GM18502 (cell line): ENCODE measurements around the gene CYFIP2.
"Not testable (repeated sequence)": the region's sequence is repeated elsewhere in the genome, so short reads cannot be mapped to it uniquely, and the experiment has no call there.

Experiments used
- ATAC-seq: cut with Tn5 transposase; IDR thresholded peaks from one replicate; pipeline ENCODE4 v1.9.1; 2021; ENCODE audit warnings: mild to moderate bottlenecking; ENCODE audit not compliant: unreplicated experiment, poor library complexity

Gene CYFIP2

DNA sequence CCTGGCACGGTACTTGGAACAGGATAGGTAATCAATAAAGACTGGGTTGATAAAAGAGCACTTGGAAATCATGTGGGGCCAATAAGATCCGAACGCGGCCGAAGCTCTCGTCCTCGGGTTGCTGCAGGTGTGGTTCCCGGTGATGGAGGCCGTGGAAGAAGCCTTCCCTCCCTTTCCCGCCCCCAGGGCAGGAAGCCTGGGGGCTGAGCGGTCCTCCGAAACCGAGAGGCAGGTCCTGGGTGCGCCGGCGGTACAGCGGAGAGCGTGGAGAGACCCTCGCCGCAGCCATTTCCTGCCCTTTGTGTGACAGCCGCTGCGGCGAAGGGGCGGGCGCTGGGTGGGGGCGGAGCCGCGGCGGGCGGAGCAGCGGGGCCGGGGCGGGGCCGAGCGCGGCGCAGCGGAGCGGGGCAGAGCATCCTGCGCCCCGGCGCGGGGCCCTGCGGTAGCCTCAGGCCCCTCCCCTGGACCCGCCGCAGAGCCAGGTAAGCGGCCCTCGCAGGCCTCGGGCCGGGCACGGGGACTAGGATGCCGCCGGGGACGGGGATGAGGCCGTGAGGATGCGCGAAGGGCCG is at the start of gene CYFIP2:
Gene CYFIP2 (plus strand): TSS at position 410 of the 572 bp plus-strand sequence. CDS start 19,239 bp downstream, outside the sequence.
- peak; percentile 89 for ATAC-seq

DNA sequence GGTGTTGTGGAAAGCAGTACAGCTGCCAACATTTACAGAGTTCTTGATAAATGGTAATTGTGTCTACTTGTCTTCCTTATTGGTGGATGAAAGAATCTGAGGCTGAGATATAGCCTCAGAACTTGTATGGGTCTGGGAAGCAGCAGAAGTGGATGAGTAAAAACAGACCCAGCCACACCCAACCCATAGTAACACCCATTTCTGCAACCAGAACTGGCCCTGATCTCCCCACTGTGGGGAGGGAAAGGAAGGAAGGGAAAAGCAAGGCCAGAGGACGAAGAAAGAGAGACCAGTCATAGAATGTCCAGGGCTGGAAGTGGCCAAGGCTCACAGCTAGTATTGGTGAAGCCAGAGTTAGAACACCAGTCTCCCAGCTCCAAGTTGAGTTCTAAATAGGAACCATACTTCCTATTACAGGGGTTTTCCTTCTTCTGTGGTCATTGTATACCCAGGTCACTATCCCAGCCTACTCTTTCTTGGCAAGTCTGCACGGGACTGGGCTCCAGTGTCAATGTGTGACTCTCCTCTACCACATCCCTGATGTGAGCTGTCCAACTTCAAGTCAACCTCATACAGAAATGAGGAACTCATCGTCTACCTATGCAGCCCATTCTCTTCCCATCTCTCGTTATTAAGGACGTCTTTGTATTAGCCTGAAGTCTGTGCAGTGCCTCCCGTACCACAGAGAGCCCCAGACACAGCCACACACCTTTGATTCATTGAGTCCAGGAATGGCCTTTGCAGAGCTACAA is 49.4 kb upstream of the CYFIP2 start:
- no peak for ATAC-seq

DNA sequence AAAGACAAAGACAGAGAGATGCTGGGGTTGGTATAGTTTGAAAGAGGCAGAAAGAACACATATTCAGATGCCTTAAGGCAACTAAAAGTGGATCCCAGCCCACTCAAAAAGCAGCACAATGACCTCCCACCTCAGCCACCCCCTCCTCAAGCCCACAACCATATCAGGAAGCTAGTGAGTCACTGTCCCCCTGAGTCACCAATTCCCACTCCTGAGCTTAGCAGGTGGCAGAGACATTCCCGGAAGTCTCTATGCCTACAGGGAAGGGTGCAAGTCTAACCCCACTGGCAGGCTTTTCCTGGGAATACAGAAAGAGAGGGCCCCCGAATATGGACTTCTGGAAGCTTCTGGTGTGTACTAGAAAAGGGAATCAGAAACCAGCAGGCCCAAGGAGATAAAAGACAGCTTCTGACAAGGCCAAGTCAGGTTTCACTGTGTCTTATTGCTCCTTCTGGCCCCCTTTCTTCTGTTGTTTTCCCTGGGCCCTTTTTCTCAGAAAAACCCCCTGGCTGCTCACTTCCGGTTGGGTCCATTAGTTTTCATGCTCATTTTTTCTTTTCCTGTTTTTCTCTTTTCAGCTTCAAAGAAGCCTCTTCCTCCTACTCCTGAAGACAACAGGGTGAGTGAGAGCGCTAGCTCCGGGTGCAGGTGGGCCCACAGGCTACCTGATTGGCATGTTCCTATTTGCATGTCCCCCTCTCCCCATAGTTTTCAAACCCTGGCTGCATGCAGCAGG is 48.5 kb upstream of the CYFIP2 start:
- ATAC-seq = no peak

DNA sequence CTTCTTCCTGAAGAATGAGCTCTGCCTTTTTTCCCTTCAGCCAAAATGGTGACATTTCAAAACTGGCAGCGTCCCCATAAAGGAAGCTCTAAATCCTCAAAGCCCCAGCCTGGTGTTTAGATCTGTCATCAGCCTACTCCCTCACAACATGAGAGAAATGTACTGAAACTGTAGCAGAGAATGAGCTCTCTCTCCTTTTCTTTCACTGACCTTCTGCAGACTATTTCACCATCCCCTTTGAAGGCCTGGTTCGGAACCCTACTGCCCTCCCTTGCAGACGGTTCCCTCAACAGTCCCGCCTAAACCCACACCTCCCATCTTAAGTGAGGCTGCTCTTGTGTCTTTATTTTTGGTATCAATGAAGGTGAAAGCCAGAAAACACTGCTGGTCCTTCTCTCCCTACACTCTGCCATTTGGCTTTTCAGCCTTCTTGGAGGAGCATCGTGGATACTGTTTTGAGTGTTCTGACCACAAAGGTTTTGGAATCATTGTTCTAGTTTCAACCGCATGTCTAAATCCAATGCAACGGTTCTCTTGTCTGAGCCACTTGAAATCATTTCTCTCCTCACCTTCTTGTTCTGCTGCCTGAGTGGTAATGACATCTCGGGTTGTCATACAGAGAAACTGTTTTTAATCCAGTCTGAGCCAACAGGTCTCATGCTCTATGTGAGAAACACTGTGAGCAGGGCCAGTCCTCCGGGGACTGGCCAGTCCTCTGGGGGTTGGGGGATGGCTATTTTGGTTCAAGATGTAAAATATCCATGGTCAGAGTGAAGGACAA is 46.2 kb upstream of the CYFIP2 start:
- peak; percentile 72 for ATAC-seq

DNA sequence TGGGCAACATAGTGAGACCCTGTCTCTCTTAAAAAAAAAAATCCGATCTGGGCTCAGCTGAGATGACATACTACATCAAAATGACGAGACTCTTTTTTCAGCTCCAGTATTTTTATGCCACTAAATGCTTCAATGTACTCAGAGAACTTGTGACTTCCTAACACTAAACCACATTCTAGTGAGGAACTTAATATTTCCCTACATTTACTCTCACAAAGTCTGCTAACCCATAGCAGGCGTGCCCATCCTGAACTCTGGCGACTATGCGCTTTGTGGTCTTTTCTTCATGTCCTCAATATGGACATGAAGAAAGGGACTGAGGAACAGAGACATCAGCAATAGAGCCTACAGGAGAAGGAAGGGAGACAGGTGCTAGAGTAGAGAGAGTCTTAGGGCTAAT is 44.0 kb upstream of the CYFIP2 start:
- ATAC-seq = no peak

DNA sequence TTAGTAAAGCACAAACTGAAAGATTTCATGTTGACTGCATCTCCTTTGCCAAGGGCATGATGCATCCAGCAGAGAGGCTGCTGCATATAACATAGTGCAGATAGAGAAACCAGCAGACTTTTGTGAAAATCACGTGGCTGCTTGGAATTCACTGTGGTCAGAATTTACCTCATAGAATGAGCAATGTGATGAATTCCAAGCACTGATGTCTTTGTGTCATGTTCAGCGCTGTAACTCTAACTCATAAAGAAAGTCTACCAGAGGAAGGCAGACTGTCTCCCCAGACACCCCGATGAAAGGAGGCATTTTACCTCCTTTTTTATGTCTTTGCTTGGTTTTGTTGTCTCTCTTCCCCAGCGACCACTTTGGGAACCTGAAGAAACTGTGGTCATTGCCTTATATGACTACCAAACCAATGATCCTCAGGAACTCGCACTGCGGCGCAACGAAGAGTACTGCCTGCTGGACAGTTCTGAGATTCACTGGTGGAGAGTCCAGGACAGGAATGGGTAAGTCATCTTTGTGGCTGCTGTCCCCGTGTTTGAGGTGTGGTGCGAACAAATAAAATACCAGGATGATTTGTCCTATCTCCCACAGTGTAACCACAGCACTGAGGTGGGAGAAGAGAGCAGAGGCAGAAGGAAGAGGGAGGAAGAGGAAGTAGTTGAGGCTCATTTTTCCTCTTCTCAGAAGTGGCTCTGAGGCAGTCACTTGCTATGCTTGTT is 43.3 kb upstream of the CYFIP2 start:
- peak; percentile 36 for ATAC-seq

DNA sequence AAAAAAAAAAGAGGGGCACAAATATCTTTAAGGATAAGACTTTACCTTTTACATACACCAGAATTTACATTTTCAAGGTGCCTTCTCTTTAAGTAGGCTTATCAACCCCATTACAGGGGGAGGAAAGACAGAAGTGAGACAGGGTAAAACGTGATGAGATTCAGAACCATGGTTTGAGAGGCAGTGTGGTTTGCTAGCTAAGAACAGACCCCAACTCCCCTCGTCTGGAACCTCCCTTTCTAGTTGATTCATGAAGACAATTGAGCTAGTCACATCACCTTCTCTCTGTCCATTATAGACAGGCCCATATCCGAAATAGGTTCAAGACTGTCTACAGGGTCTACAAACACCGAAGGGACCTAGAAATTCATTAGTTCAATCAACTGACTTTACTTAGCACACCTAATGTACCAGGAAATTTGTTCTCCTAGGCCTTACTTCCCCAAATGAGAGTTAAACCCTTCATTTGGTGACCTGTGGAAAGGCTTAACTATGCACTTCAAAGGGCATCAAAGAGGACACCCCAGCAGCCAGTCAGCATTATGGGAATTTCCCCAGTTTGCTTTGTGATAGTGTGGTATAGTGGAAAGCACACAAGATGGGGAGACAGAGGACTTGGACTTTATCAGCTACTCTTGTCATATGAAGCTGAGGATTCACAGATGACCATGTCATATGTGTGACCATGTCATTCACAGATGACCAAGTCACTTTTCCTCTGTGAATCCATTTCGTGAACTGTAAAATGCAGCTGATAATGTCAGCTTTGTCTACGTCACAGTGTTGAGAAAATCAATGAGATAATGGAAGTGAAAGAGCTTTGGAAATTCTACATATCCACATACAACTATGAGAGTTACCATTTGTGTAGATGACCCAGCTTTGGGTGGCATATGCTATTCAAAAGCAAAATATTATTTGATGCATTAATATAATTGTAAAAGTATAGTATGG is 40.2 kb upstream of the CYFIP2 start:
- ATAC-seq = no peak

DNA sequence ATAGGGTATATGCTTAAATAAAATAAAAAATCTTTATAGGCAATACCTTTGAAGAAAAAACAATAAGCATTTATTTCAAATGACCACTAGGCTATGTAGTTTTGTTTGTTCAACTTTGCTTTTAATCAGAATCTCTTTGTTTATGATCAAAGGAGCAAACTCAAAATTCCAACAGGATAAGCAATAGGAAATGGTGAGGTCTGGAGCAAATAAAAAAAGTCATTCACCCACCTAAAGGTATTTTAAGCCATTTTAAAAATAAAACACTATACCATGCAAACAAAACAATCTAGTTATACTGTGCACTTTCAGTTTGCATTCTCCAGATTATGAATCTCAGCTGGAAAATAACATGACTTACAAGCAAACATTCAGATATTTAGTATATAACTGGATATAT is 35.3 kb upstream of the CYFIP2 start:
- no peak for ATAC-seq

DNA sequence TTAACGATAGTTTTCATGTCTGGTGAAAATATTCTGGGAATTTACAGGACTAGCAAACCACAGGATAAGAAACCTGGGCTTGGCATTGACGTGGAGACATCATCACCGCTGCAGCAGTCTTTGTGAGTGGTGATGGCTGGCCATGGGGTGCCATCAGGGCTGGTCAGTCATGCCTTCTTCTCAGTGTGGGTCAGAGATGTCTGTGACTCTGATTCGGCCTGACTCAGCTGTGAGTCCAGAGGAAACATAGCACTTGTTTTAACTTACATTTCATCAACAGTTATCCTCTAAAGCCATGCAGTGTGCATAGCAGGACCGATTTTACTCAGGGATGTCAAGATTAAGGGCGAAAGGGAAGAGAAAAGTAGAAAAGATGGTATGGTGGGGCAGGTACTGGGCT is 33.2 kb upstream of the CYFIP2 start:
- ATAC-seq = no peak

DNA sequence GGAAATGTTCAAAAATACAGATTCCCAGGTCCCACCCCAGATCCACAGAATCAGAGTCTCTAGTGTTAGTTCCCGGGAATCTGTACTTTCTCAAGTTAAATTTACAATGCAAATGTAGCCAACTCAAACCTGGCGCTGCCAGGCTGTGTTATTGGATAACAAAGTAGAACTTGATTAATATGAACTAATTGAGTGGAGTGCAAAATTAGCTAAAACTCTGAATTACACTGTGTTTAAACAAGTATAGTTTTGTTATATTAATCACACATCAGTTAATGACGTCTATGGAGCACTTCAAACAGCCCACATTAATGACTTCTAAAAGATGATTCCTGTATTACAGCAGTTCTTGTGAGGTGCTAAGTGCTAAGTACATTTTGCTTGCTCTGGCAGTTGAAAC is 32.4 kb upstream of the CYFIP2 start:
- no peak for ATAC-seq

DNA sequence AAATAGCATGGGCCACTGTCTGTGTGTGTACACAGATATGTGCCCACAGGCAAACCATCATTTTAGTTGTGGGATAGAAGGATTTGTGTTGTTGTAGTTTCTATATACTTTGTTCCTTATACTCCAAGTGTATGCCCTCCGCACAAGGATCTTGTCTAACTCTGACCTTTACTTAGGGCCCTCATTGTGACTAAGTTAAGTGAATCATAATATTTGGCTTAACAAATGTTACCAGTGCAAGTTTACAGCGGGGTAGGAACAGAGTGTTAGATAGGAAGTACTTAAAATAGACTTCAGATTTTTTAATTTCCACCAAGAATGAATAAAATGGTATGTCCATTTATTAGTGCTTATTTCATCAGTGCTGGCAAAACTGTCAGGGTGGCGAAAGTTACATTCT is 29.5 kb upstream of the CYFIP2 start:
- no peak for ATAC-seq

DNA sequence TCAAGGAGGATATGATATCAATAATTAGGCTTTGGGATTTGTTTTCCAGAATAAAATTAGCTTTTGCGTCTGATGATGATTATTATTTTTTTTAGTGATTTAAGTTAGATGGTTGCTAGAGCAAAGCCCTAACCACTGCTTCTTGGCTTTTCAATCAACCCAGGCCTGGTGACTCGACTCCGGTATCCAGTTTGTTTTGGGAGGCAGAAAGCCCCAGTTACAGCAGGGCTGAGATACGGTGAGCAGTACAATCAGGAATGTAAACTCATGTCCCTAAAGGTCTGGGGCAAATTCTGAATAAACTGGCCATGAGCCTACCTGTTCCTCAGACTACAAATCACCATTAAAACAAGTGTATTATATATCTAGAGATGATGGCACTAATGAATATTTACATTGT is 24.4 kb upstream of the CYFIP2 start:
- ATAC-seq = no peak

DNA sequence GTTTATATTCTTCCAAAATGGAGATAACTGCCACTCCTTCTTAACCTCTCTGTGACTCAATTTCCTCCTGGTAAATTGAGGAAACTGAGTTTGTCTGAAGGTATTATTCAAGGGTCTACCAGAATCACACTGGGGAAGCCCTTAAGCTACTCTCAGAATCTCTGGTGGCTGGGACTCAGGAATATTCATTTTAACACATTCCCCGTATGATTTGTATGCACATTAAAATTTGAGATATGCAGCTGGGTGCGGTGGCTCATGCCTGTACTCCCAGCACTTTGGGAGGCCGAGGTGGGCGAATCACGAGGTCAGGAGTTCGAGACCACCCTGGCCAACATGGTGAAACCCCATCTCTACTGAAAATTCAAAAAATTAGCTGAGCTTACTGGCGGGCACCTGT is 21.2 kb upstream of the CYFIP2 start:
- not testable (repeated sequence) for ATAC-seq

DNA sequence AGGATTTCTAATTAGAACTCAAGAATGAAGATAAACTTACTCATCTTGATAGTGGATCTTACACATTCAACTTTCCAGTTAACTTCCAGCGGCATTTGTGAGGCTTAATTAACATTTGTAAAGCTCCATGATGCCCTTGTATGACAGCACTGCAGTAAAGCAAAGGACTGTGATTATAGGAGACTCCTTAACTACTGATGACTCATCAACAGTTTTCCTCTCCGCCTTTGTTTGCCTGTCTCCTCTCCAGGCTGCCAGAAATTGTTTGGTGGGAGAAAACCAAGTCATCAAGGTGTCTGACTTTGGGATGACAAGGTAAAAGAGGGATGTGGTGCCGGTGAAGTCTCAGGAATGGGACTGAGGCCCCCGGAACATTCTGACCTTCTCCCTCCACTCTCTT is 20.4 kb upstream of the CYFIP2 start:
- no peak for ATAC-seq

DNA sequence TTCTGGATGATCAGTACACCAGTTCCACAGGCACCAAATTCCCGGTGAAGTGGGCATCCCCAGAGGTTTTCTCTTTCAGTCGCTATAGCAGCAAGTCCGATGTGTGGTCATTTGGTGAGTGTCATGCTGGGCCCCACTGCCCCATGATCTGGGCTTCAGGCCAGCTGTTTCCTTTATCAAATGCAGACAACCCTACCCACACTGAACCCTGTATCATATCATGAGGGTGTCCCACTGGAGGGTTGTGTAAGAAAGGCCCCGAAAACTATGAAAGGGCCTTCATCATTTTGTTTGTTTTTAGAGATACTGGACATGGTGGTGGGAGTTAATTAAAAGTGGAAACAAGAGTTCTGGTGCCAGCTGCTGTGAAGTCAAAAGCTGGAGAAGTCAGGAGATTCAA is 20.0 kb upstream of the CYFIP2 start:
- no peak for ATAC-seq

DNA sequence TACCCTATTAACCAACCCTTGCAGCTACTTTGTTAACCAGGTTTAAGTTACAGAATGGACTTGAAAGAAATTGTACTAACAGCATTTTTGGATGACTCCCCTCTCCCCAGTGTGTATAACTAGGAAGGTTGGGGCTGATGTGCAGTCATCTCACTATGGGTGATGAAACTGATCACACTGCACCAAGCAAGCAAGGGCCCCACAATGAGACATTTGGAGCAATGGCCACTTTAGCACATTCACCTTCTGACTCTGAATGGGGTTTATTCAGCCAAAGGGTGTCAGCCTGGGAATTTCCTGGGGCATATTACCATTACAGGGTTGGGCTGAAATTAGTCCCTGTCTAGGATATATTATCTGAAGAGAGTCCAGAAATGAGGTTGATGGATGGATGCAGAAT is 18.7 kb upstream of the CYFIP2 start:
- no peak for ATAC-seq

DNA sequence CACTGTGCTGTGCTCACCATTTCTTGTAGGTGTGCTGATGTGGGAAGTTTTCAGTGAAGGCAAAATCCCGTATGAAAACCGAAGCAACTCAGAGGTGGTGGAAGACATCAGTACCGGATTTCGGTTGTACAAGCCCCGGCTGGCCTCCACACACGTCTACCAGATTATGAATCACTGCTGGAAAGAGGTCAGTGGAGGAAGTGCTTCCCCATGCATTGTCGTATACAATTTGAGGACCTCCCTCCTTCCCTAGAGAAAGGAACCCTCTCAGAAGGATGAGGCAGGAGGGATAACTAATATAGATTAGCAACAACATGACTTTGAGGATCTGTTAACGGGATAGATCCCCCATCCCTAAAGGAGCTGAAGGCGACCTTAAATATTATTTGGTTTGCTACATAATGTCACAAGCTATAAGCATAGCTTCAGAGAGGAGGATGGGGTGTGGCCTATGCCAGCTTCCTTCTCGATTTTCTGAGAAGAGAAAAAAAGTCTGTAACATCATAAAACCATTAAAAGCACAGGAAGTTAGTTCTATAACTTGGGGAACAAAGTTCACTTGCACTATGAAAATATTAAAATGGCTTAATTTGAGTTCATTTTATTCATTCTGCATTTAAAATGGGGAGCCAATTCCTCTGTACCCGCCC is 17.0 kb upstream of the CYFIP2 start:
- ATAC-seq = no peak

DNA sequence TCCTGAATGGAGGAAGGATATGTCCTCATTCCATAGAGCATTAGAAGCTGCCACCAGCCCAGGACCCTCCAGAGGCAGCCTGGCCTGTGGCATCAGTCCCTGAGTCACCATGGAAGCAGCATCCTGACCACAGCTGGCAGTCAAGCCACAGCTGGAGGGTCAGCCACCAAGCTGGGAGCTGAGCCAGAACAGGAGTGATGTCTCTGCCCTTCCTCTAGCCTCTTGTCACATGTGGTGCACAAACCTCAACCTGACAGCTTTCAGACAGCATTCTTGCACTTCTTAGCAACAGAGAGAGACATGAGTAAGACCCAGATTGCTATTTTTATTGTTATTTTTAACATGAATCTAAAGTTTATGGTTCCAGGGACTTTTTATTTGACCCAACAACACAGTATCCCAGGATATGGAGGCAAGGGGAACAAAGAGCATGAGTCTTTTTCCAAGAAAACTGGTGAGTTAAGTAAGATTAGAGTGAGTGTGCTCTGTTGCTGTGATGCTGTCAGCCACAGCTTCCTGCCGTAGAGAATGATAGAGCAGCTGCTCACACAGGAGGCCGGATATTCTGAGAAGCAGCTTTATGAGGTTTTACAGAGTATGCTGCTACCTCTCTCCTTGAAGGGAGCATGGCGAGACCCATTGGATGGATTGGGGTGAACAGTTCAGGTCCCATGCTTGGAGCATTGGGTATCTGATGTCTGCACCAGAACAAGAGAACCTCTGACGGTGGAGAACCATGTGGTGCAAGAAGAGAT is 13.0 kb upstream of the CYFIP2 start:
- peak; percentile 93 for ATAC-seq
